ENCODE measurements around the gene NAIF1.

DNA sequence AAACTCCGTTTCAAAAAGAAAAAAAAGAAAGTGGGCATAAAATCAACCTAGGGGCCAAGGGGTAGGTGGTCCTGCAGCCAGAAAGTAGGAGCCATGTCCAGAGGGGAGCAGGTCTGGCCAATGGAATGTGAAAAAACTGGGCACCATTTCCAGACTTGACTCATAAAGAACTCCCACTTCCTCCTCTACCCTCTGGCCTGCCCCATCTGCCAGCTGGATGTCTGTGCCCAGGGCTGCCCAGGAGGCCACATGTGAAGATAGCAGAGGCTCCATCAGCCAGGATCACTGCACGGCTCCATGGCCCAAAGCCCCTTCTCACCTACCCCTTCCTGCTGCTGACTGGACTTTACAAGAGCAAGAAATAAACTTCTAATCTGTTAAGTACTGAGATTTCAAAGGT is 44.2 kb downstream of the NAIF1 start:
- no peak for TF ChIP-seq GATA2 (IDR thresholded peaks at IDR 0.05; ENCODE audit: low read depth, low read length)
- TF ChIP-seq GATA3 (IDR thresholded peaks at IDR 0.05; ENCODE audit: low read depth, low read length): no peak

Measured in SH-SY5Y (cell line).